Renal cortex interstitium (tissue), 11 donors: Measurements from ENCODE around the gene ALG8. TPM values are rescaled to one million over a fixed set of nuclear protein-coding genes. Genes with fewer than 3 reads are reported as not detected.
"Not testable (repeated sequence)": the region's sequence is repeated elsewhere in the genome, so short reads cannot be mapped to it uniquely, and the experiment has no call there.

ENCODE experiments used
- DNase-seq, 11 donors: peaks; one replicate each; pipeline ENCODE4 v3.0.0-alpha.2; 2013; ENCODE audit warnings: low read depth in 9 of 11, low spot score in 4 of 11; ENCODE audit errors: extremely low read depth in 1 of 11
- polyA plus RNA-seq, 3 donors: library from polyadenylated mRNA; unstranded; fragments of 120-200 nt; gene quantifications; one replicate each; pipeline ENCODE4 v1.2.1, GENCODE V29; 2013; ENCODE audit not compliant: insufficient read length in 3 of 3

Gene ALG8
- polyA plus RNA-seq, 3 donors, result 55.5 to 68.1 (median 59.6) TPM

GRCh38 chr11:78061088-78061920 is 78.1 kb downstream of the ALG8 start:
- DNase-seq, result no peak

GRCh38 chr11:78060533-78060932 is 78.9 kb downstream of the ALG8 start:
- no peak for DNase-seq

GRCh38 chr11:78059749-78060328 is 79.6 kb downstream of the ALG8 start:
- not testable (repeated sequence) for DNase-seq

- DNase-seq, result no peak
These were observed 81.9 kb downstream of the ALG8 start for GRCh38 chr11:78057462-78058055.

DNA sequence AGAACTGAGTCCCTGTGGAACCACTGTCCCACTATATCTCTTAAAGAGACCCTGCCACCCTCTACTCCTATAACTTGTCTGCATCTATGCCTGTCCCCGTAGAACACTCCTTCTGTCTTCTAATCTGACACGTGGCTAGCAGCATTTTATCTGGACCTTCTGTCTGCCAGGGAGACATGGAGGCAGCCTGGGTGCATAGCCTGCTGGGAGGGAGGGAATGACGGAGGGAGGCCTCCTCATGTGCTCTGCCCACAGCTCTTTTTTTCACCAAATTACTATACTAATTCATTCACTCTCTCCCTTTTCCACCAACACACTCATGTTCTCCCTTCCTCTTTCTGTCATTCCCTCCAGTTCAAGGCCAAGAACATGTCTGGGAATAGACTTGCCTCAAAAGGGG is 83.3 kb downstream of the ALG8 start:
- DNase-seq, result no peak

DNA sequence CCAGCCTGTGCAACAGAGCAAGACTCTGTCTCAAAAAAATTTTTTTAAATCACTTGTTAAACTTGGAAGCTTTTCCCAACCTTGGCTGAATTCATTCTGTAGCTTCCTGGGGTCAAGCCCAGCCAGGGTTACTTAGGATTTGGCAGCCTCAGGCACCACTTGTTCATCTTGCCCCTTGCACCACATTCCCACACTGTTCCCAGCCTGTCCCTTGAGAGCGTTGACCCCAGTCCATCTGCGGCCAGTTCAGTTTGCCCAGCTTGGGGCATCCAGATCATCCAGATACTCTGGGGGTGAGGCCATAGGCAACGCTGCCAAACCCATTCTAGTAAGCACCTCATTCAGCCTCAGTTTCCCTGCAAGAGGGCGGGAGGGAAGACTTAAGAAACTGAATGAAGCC is 84.5 kb downstream of the ALG8 start:
- no peak for DNase-seq

- no peak for DNase-seq
These were observed 88.2 kb downstream of the ALG8 start for GRCh38 chr11:78050964-78051831.

Other genes with a start within 250 kb of the ALG8 start
- gene INTS4, start 145.0 kb downstream of the ALG8 start, polyA plus RNA-seq, result 10 to 100 TPM; 38.6 to 52.7 (median 43.0) TPM
- 10 to 100 TPM; 11.8 to 13.3 (median 13.0) TPM for gene KCTD14, start 116.3 kb downstream of the ALG8 start, polyA plus RNA-seq
- gene THRSP, start 75.8 kb downstream of the ALG8 start, polyA plus RNA-seq, result under 1 TPM; 0.16 to 0.33 (median 0.26) TPM
- gene NDUFC2, start 59.8 kb downstream of the ALG8 start, polyA plus RNA-seq, result 100 to 1,000 TPM; 126 to 159 (median 158) TPM
- gene KCTD21, start 49.0 kb upstream of the ALG8 start, polyA plus RNA-seq, result 1 to 10 TPM; 7.1 to 9.5 (median 8.1) TPM
- 1 to 10 TPM; 4.2 to 6.3 (median 5.9) TPM for gene USP35, start 49.3 kb upstream of the ALG8 start, polyA plus RNA-seq